ENCODE results near the gene PRRC2C. TPM values are rescaled to one million over a fixed set of nuclear protein-coding genes. Genes with fewer than 3 reads are reported as not detected.

The PRRC2C gene
- total and polyA plus RNA-seq, 4 donors: 13.6 to 41.9 (median 34.4) TPM

DNA sequence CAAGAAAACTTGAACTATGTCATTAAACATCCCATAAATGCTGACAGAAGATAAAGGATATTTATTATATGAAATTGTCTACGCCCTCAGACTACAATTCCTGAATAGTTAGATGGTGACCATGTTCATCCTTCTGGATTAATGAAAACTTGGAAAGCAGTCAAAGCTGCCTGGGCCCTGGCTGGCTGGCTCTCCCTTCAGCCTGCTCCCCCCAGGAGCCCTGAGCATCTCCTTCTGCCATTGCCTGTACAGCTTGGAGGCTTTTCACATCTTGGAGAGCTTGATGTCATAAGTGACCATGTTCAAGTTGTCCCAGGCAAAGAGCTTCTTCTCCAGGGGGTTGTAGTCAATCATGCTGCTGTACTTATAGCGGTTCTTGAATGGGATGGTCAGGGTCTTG, 150.3 kb downstream of the PRRC2C start:
- Histone ChIP-seq H3K4me3 (ENCODE audit: low read depth in 1 of 3, low read length in 3 of 3) (no peak overlapping the region), H3K27ac (ENCODE audit: low read depth in 1 of 2, low read length in 2 of 2) (no peak overlapping the region), H3K36me3 (ENCODE audit: control insufficient read depth in 4 of 4, insufficient read depth in 3 of 4, low read depth in 1 of 4, low read length in 3 of 4) (no peaks in the 10 kb centered on the region), H3K27me3 (ENCODE audit: control insufficient read depth in 4 of 4, insufficient read depth in 4 of 4, low read length in 3 of 4) (no peaks in the 10 kb centered on the region), H3K4me1 (ENCODE audit: control insufficient read depth in 4 of 4, insufficient read depth in 4 of 4, low read length in 3 of 4) (no peaks in the 10 kb centered on the region), H3K9me3 (ENCODE audit: control insufficient read depth in 4 of 4, low read length in 3 of 4) (no peaks in the 10 kb centered on the region), H3K9ac (ENCODE audit: low read depth in 1 of 2, low read length in 2 of 2) (no peak overlapping the region)
- TF ChIP-seq NR2F2 (IDR thresholded peaks at IDR 0.05) (no peak), YY1 (IDR thresholded peaks at IDR 0.05) (no peak), TAF1 (conservative IDR thresholded peaks at IDR 0.05) (no peak), GABPA (IDR thresholded peaks at IDR 0.05 in 1 of 2, conservative IDR thresholded peaks at IDR 0.05 in 1 of 2) (no peak), FOXA2 (IDR thresholded peaks at IDR 0.05) (no peak), SP1 (IDR thresholded peaks at IDR 0.05) (no peak), FOXA1 (IDR thresholded peaks at IDR 0.05) (no peak), JUND (IDR thresholded peaks at IDR 0.05) (no peak), EGR1 (IDR thresholded peaks at IDR 0.05; ENCODE audit: low read depth in 2 of 2) (no peak), HNF4G (IDR thresholded peaks at IDR 0.05) (no peak), HNF4A (conservative IDR thresholded peaks at IDR 0.05) (no peak)
- TF ChIP-seq, protein P1, sequence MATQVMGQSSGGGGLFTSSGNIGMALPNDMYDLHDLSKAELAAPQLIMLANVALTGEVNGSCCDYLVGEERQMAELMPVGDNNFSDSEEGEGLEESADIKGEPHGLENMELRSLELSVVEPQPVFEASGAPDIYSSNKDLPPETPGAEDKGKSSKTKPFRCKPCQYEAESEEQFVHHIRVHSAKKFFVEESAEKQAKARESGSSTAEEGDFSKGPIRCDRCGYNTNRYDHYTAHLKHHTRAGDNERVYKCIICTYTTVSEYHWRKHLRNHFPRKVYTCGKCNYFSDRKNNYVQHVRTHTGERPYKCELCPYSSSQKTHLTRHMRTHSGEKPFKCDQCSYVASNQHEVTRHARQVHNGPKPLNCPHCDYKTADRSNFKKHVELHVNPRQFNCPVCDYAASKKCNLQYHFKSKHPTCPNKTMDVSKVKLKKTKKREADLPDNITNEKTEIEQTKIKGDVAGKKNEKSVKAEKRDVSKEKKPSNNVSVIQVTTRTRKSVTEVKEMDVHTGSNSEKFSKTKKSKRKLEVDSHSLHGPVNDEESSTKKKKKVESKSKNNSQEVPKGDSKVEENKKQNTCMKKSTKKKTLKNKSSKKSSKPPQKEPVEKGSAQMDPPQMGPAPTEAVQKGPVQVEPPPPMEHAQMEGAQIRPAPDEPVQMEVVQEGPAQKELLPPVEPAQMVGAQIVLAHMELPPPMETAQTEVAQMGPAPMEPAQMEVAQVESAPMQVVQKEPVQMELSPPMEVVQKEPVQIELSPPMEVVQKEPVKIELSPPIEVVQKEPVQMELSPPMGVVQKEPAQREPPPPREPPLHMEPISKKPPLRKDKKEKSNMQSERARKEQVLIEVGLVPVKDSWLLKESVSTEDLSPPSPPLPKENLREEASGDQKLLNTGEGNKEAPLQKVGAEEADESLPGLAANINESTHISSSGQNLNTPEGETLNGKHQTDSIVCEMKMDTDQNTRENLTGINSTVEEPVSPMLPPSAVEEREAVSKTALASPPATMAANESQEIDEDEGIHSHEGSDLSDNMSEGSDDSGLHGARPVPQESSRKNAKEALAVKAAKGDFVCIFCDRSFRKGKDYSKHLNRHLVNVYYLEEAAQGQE (IDR thresholded peaks at IDR 0.05): no peak
- TF ChIP-seq, protein P2, sequence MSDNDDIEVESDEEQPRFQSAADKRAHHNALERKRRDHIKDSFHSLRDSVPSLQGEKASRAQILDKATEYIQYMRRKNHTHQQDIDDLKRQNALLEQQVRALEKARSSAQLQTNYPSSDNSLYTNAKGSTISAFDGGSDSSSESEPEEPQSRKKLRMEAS (IDR thresholded peaks at IDR 0.05): no peak
- TF ChIP-seq, protein P3, sequence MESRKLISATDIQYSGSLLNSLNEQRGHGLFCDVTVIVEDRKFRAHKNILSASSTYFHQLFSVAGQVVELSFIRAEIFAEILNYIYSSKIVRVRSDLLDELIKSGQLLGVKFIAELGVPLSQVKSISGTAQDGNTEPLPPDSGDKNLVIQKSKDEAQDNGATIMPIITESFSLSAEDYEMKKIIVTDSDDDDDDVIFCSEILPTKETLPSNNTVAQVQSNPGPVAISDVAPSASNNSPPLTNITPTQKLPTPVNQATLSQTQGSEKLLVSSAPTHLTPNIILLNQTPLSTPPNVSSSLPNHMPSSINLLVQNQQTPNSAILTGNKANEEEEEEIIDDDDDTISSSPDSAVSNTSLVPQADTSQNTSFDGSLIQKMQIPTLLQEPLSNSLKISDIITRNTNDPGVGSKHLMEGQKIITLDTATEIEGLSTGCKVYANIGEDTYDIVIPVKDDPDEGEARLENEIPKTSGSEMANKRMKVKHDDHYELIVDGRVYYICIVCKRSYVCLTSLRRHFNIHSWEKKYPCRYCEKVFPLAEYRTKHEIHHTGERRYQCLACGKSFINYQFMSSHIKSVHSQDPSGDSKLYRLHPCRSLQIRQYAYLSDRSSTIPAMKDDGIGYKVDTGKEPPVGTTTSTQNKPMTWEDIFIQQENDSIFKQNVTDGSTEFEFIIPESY (IDR thresholded peaks at IDR 0.05): no peak
- TF ChIP-seq, protein P4, sequence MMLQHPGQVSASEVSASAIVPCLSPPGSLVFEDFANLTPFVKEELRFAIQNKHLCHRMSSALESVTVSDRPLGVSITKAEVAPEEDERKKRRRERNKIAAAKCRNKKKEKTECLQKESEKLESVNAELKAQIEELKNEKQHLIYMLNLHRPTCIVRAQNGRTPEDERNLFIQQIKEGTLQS (IDR thresholded peaks at IDR 0.05): no peak
- TF ChIP-seq, protein P5, sequence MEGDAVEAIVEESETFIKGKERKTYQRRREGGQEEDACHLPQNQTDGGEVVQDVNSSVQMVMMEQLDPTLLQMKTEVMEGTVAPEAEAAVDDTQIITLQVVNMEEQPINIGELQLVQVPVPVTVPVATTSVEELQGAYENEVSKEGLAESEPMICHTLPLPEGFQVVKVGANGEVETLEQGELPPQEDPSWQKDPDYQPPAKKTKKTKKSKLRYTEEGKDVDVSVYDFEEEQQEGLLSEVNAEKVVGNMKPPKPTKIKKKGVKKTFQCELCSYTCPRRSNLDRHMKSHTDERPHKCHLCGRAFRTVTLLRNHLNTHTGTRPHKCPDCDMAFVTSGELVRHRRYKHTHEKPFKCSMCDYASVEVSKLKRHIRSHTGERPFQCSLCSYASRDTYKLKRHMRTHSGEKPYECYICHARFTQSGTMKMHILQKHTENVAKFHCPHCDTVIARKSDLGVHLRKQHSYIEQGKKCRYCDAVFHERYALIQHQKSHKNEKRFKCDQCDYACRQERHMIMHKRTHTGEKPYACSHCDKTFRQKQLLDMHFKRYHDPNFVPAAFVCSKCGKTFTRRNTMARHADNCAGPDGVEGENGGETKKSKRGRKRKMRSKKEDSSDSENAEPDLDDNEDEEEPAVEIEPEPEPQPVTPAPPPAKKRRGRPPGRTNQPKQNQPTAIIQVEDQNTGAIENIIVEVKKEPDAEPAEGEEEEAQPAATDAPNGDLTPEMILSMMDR (IDR thresholded peaks at IDR 0.05; ENCODE audit: low read depth, low read length, missing input control): no peak
- WGBS: 92% methylated on average over 2 of the region's 2 CpGs
- no peak for DNase-seq (ENCODE audit: low spot score)

DNA sequence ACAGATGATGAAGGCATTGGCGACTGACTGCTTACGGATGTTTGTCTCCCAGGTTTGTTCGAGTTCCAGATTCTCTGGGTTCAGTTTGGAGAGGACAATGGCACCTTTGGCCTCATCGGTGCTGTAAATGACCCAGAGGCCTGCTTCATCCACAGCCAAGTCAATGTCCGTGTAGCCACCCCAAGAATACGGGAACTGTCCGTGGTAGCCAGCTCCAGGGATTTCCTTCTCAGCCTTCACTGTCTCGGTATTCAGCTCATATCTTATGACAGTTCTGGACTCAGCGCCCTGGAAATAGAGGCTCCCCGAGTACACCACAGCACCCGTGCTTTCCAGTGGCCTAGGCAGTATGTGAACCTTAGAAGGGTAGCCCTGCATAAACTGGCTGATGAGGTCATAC, 150.8 kb downstream of the PRRC2C start:
- Histone ChIP-seq H3K36me3 (ENCODE audit: control insufficient read depth in 4 of 4, insufficient read depth in 3 of 4, low read depth in 1 of 4, low read length in 3 of 4) (no peaks in the 10 kb centered on the region), H3K9me3 (ENCODE audit: control insufficient read depth in 4 of 4, low read length in 3 of 4) (no peaks in the 10 kb centered on the region), H3K4me3 (ENCODE audit: low read depth in 1 of 3, low read length in 3 of 3) (no peak overlapping the region), H3K27me3 (ENCODE audit: control insufficient read depth in 4 of 4, insufficient read depth in 4 of 4, low read length in 3 of 4) (no peaks in the 10 kb centered on the region), H3K4me1 (ENCODE audit: control insufficient read depth in 4 of 4, insufficient read depth in 4 of 4, low read length in 3 of 4) (no peaks in the 10 kb centered on the region), H3K9ac (ENCODE audit: low read depth in 1 of 2, low read length in 2 of 2) (no peak overlapping the region), H3K27ac (ENCODE audit: low read depth in 1 of 2, low read length in 2 of 2) (no peak overlapping the region)
- TF ChIP-seq, protein P2 (IDR thresholded peaks at IDR 0.05): no peak
- no peak for TF ChIP-seq JUND (IDR thresholded peaks at IDR 0.05)
- TF ChIP-seq SP1 (IDR thresholded peaks at IDR 0.05): no peak
- DNase-seq (ENCODE audit: low spot score): no peak
- 85% methylated on average over 11 of the region's 11 CpGs for WGBS

All from liver (tissue), 9 donors.